CD4-positive, alpha-beta T cell (primary cell): Measurements from ENCODE around the gene FAAP24. TPM values are rescaled to one million over a fixed set of nuclear protein-coding genes. Genes with fewer than 3 reads are reported as not detected.
"Not testable (repeated sequence)": the region's sequence is repeated elsewhere in the genome, so short reads cannot be mapped to it uniquely, and the experiment has no call there.

ENCODE experiments used
- ATAC-seq: fragments of 200-7000 bp; cut with Tn5 transposase; one replicate; pipeline ENCODE4 v1.10.0; 2022; ENCODE audit warnings: mild to moderate bottlenecking; ENCODE audit not compliant: poor library complexity
- CTCF ChIA-PET: fragments of 350-600 bp; sonication (Branson Sonifier 250); formaldehyde crosslinking; loops from one replicate; lab custom pipeline; 2021; ENCODE audit warnings: antibody characterized with exemption, inconsistent platforms; lab: Charles Lee
- POLR2A ChIA-PET: fragments of 350-600 bp; sonication (Branson Sonifier 250); formaldehyde crosslinking; loops from one replicate; lab custom pipeline; 2021; ENCODE audit warnings: antibody characterized with exemption, inconsistent platforms; lab: Charles Lee
- DNase-seq, 14 experiments: peaks; one replicate each; pipeline ENCODE4 v3.0.0-alpha.2; 2013 to 2020; ENCODE audit warnings: mixed read lengths in 2 of 14
- H3K27ac ChIP-seq, 2 donors: one replicate each; pipeline versions ENCODE4 v1.5.1 to v1.7.0; 2013; ENCODE audit warnings: low read length in 2 of 2, low read depth in 1 of 2, mild to moderate bottlenecking in 1 of 2
- H3K27me3 ChIP-seq, 2 experiments: 1 replicate in 1 of 2; 2 replicates in 1 of 2; pipeline versions ENCODE4 v1.6.1 to v1.7.0; 2013; ENCODE audit warnings: low read length in 2 of 2, control low read depth in 1 of 2, mild to moderate bottlenecking in 1 of 2, moderate library complexity in 1 of 2; ENCODE audit not compliant: insufficient read depth in 2 of 2, control insufficient read depth in 1 of 2
- H3K36me3 ChIP-seq: one replicate; pipeline ENCODE4 v1.6.1; 2013; ENCODE audit warnings: low read length, control low read depth; ENCODE audit not compliant: insufficient read depth
- H3K4me1 ChIP-seq: one replicate; pipeline ENCODE4 v1.6.1; 2013; ENCODE audit warnings: low read length, control low read depth; ENCODE audit not compliant: insufficient read depth
- H3K4me3 ChIP-seq: one replicate; pipeline ENCODE4 v1.5.1; 2013; ENCODE audit warnings: mild to moderate bottlenecking, low read length, moderate library complexity
- H3K9me3 ChIP-seq, 2 experiments: 1 replicate in 1 of 2; 2 replicates in 1 of 2; pipeline versions ENCODE4 v1.6.1 to v1.7.0; 2013; ENCODE audit warnings: low read length in 2 of 2, mild to moderate bottlenecking in 2 of 2, control low read depth in 1 of 2, moderate library complexity in 1 of 2; ENCODE audit not compliant: control insufficient read depth in 1 of 2, insufficient read depth in 1 of 2
- H3K27ac Mint-ChIP-seq: one replicate; pipeline ENCODE4 v1.8.0; 2020; ENCODE audit warnings: mixed read lengths
- H3K27me3 Mint-ChIP-seq: one replicate; pipeline ENCODE4 v1.8.0; 2021; ENCODE audit warnings: mixed read lengths
- H3K36me3 Mint-ChIP-seq: one replicate; pipeline ENCODE4 v1.8.0; 2021; ENCODE audit warnings: low read depth, mixed read lengths
- H3K4me1 Mint-ChIP-seq: one replicate; pipeline ENCODE4 v1.8.0; 2021; ENCODE audit warnings: low read depth, mixed read lengths
- H3K4me3 Mint-ChIP-seq: one replicate; pipeline ENCODE4 v1.8.0; 2020; ENCODE audit warnings: mild to moderate bottlenecking, mixed read lengths
- H3K9me3 Mint-ChIP-seq: one replicate; pipeline ENCODE4 v1.8.0; 2020; ENCODE audit warnings: mixed read lengths
- intact Hi-C, 2 experiments: fragments of 100-400 bp; cut with DNase I in 1 of 2; cut with micrococcal nuclease in 1 of 2; formaldehyde crosslinking; loops; one replicate each; pipeline versions ENCODE4 v1.15.1 to v1.9.0; 2023 to 2025; cut with DNase I, micrococcal nuclease
- total RNA-seq, 174 experiments: library from RNA in 2 of 174; stranded (reverse) in 2 of 174; gene quantifications; one replicate each; pipeline ENCODE4 v1.2.3 and lab custom pipeline; 2021 to 2026
- TF ChIP-seq, protein P1 (sequence below): fragments of 200-600 bp; IDR thresholded peaks from one replicate; pipeline ENCODE4 v1.8.0; 2022; ENCODE audit warnings: antibody characterized with exemption, mild to moderate bottlenecking

Gene FAAP24
- total RNA-seq, 2 experiments from 2014 or later = 0.91 to 1.4 TPM

DNA sequence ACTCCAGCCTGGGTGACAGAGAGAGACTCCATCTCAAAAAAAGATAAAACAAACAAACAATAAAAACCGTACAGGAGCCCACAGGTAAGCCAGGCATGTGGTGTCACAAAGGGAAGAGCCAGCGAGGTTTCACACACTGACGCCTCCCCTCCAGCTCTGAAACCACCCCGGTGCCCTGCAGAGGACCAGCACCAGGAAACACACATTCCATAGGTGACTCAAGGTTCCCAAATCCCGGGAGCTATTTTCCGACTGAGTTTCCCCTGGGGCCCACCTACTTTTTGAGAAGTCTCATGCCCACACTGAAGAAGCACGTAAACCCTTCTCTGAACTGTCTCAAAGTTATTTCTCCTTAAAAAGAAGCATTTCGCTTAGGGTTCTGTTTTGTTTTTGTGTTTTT, 52.4 kb downstream of the FAAP24 start:
- Histone ChIP-seq H3K27me3 (peaks cover 0 to 5% of the 10 kb centered on the region in 2 experiments), H3K36me3 (no peaks in the 10 kb centered on the region), H3K4me3 (no peak overlapping the region), H3K4me1 (no peaks in the 10 kb centered on the region), H3K27ac (no peak overlapping the region), H3K9me3 (peaks cover 0 to 28% of the 10 kb centered on the region in 2 experiments)
- no peak overlapping the region for H3K4me3 Mint-ChIP-seq
- H3K36me3 Mint-ChIP-seq = no peaks in the 10 kb centered on the region
- DNase-seq = no peak
- no peaks in the 10 kb centered on the region for H3K4me1 Mint-ChIP-seq
- ChIA-PET CTCF (no interaction called here), POLR2A (no interaction called here)
- no peaks in the 10 kb centered on the region for H3K9me3 Mint-ChIP-seq
- H3K27me3 Mint-ChIP-seq = no peaks in the 10 kb centered on the region
- intact Hi-C loops = no loop called here
- TF ChIP-seq, protein P1, sequence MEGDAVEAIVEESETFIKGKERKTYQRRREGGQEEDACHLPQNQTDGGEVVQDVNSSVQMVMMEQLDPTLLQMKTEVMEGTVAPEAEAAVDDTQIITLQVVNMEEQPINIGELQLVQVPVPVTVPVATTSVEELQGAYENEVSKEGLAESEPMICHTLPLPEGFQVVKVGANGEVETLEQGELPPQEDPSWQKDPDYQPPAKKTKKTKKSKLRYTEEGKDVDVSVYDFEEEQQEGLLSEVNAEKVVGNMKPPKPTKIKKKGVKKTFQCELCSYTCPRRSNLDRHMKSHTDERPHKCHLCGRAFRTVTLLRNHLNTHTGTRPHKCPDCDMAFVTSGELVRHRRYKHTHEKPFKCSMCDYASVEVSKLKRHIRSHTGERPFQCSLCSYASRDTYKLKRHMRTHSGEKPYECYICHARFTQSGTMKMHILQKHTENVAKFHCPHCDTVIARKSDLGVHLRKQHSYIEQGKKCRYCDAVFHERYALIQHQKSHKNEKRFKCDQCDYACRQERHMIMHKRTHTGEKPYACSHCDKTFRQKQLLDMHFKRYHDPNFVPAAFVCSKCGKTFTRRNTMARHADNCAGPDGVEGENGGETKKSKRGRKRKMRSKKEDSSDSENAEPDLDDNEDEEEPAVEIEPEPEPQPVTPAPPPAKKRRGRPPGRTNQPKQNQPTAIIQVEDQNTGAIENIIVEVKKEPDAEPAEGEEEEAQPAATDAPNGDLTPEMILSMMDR = no peak
- ATAC-seq = no peak
- no peak overlapping the region for H3K27ac Mint-ChIP-seq

DNA sequence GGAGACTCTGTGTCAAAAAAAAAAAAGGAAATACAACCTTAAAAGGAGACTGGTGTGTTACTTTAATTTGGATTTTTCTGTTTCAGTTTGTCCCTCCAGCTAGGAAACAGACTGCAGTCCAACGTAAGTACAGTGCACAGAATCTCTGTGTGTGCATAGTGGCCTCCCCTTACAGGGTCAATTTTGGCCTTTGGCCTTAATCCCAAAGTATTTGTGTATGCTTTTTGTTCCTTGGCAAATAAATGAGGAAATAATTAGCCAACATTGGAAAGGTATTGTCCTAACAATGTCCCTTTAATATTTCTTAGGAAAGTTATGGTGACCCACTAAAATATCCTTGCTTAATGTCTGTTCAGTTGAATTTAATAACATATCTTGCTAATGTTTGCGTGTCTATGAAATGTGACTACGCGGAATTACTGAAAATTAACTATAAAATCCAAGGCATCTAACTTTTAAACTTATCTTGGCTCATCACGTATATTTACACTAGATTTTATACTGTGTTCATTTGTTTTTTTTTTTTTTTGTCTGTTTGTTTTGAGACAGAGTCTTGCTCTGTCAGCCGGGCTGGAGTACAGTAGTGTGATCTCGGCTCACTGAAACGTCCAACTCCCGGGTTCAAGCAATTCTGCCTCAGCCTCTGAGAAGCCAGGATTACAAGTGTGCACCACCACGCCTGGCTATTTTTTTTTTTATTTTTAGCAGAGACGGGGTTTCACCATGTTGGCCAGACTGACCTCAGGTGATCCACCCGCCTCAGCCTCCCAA, 53.6 kb downstream of the FAAP24 start:
- H3K36me3 ChIP-seq, H3K27me3 Mint-ChIP-seq, CTCF ChIA-PET, H3K4me3 Mint-ChIP-seq, POLR2A ChIA-PET, H3K4me1 Mint-ChIP-seq, H3K4me3 ChIP-seq, ATAC-seq, H3K9me3 Mint-ChIP-seq, H3K27me3 ChIP-seq, H3K27ac ChIP-seq, H3K36me3 Mint-ChIP-seq, DNase-seq, H3K4me1 ChIP-seq, H3K27ac Mint-ChIP-seq, intact Hi-C loops: not testable (repeated sequence)
- peaks cover 0 to 37% of the 10 kb centered on the region in 2 experiments for H3K9me3 ChIP-seq

DNA sequence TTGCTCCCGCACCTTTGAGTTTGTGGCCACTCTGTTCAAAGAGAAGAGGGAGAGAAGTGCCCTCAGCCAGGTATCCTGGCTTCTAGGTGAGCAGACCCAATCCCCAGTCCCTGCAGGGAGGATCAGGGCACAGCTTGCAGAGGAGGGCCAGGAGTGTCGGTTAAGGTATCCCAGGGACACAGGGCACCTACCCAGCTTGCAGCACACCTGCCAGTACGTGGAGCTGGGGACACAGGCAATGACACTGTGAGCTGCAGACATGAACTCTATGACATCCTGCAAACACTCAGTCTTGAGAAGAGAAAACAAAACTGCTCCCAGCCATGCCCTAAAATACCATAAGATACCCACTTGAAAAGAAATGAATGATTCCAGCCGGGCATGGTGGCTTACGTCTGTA, 54.6 kb downstream of the FAAP24 start:
- H3K4me1 ChIP-seq, H3K4me3 Mint-ChIP-seq, H3K27ac ChIP-seq, H3K36me3 ChIP-seq, CTCF ChIA-PET, intact Hi-C loops, H3K4me1 Mint-ChIP-seq, H3K27me3 ChIP-seq, H3K27ac Mint-ChIP-seq, POLR2A ChIA-PET, H3K27me3 Mint-ChIP-seq, H3K4me3 ChIP-seq, H3K9me3 Mint-ChIP-seq, ATAC-seq, DNase-seq, H3K36me3 Mint-ChIP-seq: not testable (repeated sequence)
- peaks cover 0 to 37% of the 10 kb centered on the region in 2 experiments for H3K9me3 ChIP-seq

Other genes with a start within 250 kb of the FAAP24 start
- gene SLC7A9, start 102.5 kb upstream of the FAAP24 start, total RNA-seq = under 1 TPM in 1 of 2 experiments, not detected in 1; 0.28 TPM
- 1 to 10 TPM; 4.0 to 5.1 TPM for gene CEP89, start 284 bp upstream of the FAAP24 start, total RNA-seq
- under 1 TPM in 1 of 2 experiments, not detected in 1; 0.08 TPM for gene RHPN2, start 92.6 kb downstream of the FAAP24 start, total RNA-seq
- 1 to 10 TPM; 4.6 to 5.5 TPM for gene GPATCH1, start 108.9 kb downstream of the FAAP24 start, total RNA-seq
- not detected for gene WDR88, start 159.9 kb downstream of the FAAP24 start, total RNA-seq
- under 1 TPM in 1 of 2 experiments, not detected in 1; 0.11 TPM for gene LRP3, start 222.1 kb downstream of the FAAP24 start, total RNA-seq